PFSK-1 (cell line): ENCODE data around the gene BANK1.

Experiments
- FOXP2 ChIP-seq: optimal IDR thresholded peaks from 2 replicates; pipeline ENCODE3; 2011; ENCODE audit warnings: borderline replicate concordance, control low read depth, inconsistent platforms; ENCODE audit not compliant: insufficient read depth; ENCODE audit errors: extremely low read length, extremely low read depth
- POLR2AphosphoS5 ChIP-seq: IDR thresholded peaks from 2 replicates; pipeline ENCODE4 v1.6.1; 2012; ENCODE audit warnings: low read depth, mild to moderate bottlenecking, control low read depth, low read length, moderate library complexity
- REST ChIP-seq, 2 experiments: IDR thresholded peaks; 2 replicates each; pipeline versions ENCODE4 v1.6.1 to v1.8.0; 2011 to 2012; ENCODE audit warnings: low read depth in 2 of 2, low read length in 2 of 2, control low read depth in 1 of 2, inconsistent platforms in 1 of 2, mild to moderate bottlenecking in 1 of 2, moderate library complexity in 1 of 2; ENCODE audit not compliant: insufficient read depth in 1 of 2
- SIN3A ChIP-seq: IDR thresholded peaks from 2 replicates; pipeline ENCODE4 v1.6.1; 2012; ENCODE audit warnings: mild to moderate bottlenecking, low read length, moderate library complexity, borderline replicate concordance; ENCODE audit not compliant: insufficient read depth
- TAF1 ChIP-seq: IDR thresholded peaks from 2 replicates; pipeline ENCODE4 v1.6.1; 2012; ENCODE audit warnings: low read length, control low read depth, borderline replicate concordance; ENCODE audit not compliant: insufficient read depth

BANK1 gene

GRCh38 chr4:102116121-102116520, 325.6 kb downstream of the BANK1 start:
- TF ChIP-seq REST (IDR thresholded peaks at IDR 0.05; ENCODE audit: insufficient read depth in 1 of 2, low read depth in 2 of 2, low read length in 2 of 2) (no peak), SIN3A (no peak), TAF1 (no peak), POLR2AphosphoS5 (no peak), FOXP2 (no peak)

GRCh38 chr4:102120846-102121245, 330.3 kb downstream of the BANK1 start:
- TF ChIP-seq REST (IDR thresholded peaks at IDR 0.05; ENCODE audit: insufficient read depth in 1 of 2, low read depth in 2 of 2, low read length in 2 of 2) (no peak), POLR2AphosphoS5 (no peak), SIN3A (no peak), TAF1 (no peak), FOXP2 (no peak)
